Glutamatergic neuron (in vitro differentiated cells): ENCODE measurements around the gene KIF21B. TPM values are rescaled to one million over a fixed set of nuclear protein-coding genes. Genes with fewer than 3 reads are reported as not detected.

Source experiments
- DNase-seq: peaks from one replicate; pipeline ENCODE4 v3.0.0; 2022
- H3K27ac Mint-ChIP-seq: one replicate; pipeline ENCODE4 v1.8.0; 2020; ENCODE audit warnings: mild to moderate bottlenecking, mixed read lengths, inconsistent platforms; ENCODE audit not compliant: unreplicated experiment
- H3K27me3 Mint-ChIP-seq: one replicate; pipeline ENCODE4 v1.8.0; 2020; ENCODE audit warnings: mild to moderate bottlenecking, moderate library complexity, mixed read lengths, inconsistent platforms; ENCODE audit not compliant: unreplicated experiment
- H3K36me3 Mint-ChIP-seq: one replicate; pipeline ENCODE4 v1.8.0; 2020; ENCODE audit warnings: mild to moderate bottlenecking, mixed read lengths, inconsistent platforms; ENCODE audit not compliant: unreplicated experiment
- H3K4me1 Mint-ChIP-seq: one replicate; pipeline ENCODE4 v1.8.0; 2020; ENCODE audit warnings: mild to moderate bottlenecking, low read depth, mixed read lengths, inconsistent platforms; ENCODE audit not compliant: unreplicated experiment
- H3K4me3 Mint-ChIP-seq: one replicate; pipeline ENCODE4 v1.8.0; 2020; ENCODE audit warnings: mild to moderate bottlenecking, mixed read lengths, inconsistent platforms; ENCODE audit not compliant: unreplicated experiment
- H3K9me3 Mint-ChIP-seq: one replicate; pipeline ENCODE4 v1.8.0; 2020; ENCODE audit warnings: mild to moderate bottlenecking, moderate library complexity, mixed read lengths, inconsistent platforms; ENCODE audit not compliant: unreplicated experiment
- CTCF ChIP-seq: fragments of 200-600 bp; sonication (generic); IDR thresholded peaks from one replicate; pipeline ENCODE4 v1.5.0; 2021; ENCODE audit not compliant: partially characterized antibody, unreplicated experiment
- total RNA-seq: library from RNA; stranded (reverse); fragmentation: NEBNext Ultra II Directional; extraction: Animal tissue kit (Norgen Biotek cat#: 25700); gene quantifications from one replicate; pipeline ENCODE4 v1.2.1, GENCODE V29; 2021; ENCODE audit not compliant: unreplicated experiment

Gene KIF21B
- total RNA-seq, 1 donor from 2014 or later, result 51.1 TPM

- Mint-ChIP-seq H3K36me3 (peaks cover 6% of the 10 kb centered on the region), H3K27ac (no peak overlapping the region), H3K4me3 (no peak overlapping the region), H3K27me3 (no peaks in the 10 kb centered on the region), H3K4me1 (no peaks in the 10 kb centered on the region), H3K9me3 (peaks cover 4% of the 10 kb centered on the region)
- no peak for DNase-seq
- TF ChIP-seq CTCF, result no peak
Observed at GRCh38 chr1:200980452-200980772, 43.1 kb downstream of the KIF21B start.

DNA sequence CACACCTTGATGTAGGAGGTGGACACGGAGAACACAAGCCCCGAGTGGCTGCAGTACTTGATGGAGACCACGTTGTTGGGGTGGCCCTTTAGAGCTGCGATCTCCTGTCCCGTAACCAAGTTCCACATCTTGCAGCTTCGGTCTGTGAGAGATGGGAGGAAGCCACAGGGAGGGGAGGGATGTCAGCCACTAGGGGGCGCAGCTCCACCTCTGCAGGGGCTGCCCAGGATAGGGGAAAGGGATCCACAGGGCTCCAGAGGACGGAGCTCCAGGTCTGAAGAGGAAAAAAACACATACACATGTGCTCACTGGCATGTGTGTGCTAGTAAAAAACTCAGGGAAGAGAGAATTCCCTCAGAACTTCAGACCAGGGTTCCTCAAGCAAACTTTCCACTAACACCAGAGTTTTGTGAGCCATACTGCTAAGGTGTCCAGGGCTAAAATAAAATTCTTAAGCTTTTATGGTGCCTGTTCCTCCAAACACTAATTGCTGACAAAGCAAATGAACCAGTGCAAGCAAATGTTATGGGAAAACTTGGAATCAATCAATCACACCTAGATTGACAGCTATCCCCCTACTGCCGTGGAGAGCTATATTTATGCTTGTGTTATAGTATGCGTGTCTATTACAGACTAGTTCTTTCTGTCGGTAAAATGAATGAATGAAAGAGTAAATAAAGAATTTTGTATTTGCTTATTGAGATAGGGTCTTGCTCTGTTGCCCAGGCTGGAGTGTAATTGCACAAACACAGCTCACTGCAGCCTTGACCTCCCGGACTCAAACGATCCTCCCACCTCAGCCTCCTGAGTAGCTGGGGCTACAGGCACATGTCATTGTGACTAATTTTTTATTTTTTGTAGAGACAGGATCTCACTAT is 43.7 kb downstream of the KIF21B start:
- Mint-ChIP-seq H3K9me3 (peaks cover 4% of the 10 kb centered on the region), H3K36me3 (peaks cover 6% of the 10 kb centered on the region), H3K4me1 (no peaks in the 10 kb centered on the region), H3K4me3 (no peak overlapping the region), H3K27me3 (no peaks in the 10 kb centered on the region), H3K27ac (no peak overlapping the region)
- peak; percentile 73 for TF ChIP-seq CTCF
- peak; percentile 82 for DNase-seq

DNA sequence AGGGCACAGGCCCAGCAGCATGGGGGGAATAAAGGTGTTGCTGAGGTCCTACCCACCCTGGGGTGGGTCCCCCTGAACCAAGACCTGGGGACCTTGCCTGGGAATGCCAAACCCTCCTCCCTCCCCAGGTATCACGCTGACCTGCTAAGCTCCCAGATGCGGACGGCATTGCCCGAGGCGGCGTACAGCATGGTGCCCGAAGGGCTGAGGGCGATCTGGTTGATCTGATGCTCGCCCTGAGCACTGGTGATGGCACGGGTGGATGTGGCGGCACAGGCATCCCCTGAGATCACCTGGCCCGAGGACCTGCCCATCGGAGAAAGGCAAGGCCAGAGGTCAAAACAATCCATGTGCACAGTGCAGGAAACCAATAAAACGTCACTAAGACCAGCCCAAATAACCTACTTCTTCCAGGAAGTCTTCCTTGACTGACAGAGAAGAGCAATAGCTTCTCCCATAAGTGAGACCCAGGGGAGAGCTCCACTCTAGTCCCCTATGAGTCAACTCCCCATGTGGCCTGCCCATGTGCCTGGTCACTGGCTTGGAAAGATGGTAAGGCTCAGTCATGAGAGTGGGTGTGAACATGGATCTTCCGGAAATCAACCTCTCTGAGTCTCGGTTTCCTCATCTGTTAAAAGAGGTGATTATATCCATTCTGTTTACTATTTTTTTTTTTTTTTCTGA is 46.3 kb downstream of the KIF21B start:
- no peak for DNase-seq
- Mint-ChIP-seq H3K27ac (no peak overlapping the region), H3K36me3 (peaks cover 6% of the 10 kb centered on the region), H3K27me3 (no peaks in the 10 kb centered on the region), H3K4me3 (no peak overlapping the region), H3K9me3 (no peaks in the 10 kb centered on the region), H3K4me1 (no peaks in the 10 kb centered on the region)
- no peak for TF ChIP-seq CTCF

DNA sequence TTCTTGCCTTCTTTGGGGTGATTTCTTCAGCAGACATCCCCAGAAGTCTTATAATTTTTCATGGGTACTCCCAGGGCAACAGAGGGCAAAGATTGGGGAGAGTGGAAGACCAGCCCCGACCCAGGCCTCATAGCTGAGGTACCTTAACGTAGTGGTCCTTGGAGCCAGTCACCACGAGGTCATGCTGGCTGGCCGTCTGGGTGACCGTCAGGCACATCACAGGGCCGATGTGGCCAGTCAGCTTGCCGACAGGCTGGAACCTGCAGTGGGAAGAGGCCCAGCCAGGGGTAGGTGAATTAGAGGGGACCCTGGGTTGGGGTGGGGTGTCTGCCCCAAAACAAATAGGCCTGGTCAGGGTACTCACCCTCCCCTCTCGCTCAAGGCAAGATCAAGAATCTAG is 46.9 kb downstream of the KIF21B start:
- no peak overlapping the region for H3K4me3 Mint-ChIP-seq
- no peaks in the 10 kb centered on the region for H3K27me3 Mint-ChIP-seq
- no peaks in the 10 kb centered on the region for H3K4me1 Mint-ChIP-seq
- no peak for TF ChIP-seq CTCF
- peaks cover 6% of the 10 kb centered on the region for H3K36me3 Mint-ChIP-seq
- no peak for DNase-seq
- no peak overlapping the region for H3K27ac Mint-ChIP-seq
- H3K9me3 Mint-ChIP-seq, result no peaks in the 10 kb centered on the region

- TF ChIP-seq CTCF, result no peak
- peaks cover 6% of the 10 kb centered on the region for H3K36me3 Mint-ChIP-seq
- peaks cover 1% of the 10 kb centered on the region for H3K4me1 Mint-ChIP-seq
- H3K9me3 Mint-ChIP-seq, result no peaks in the 10 kb centered on the region
- peaks cover 5% of the 10 kb centered on the region for H3K27me3 Mint-ChIP-seq
- no peak overlapping the region for H3K4me3 Mint-ChIP-seq
- no peak overlapping the region for H3K27ac Mint-ChIP-seq
- DNase-seq, result no peak
Observed at GRCh38 chr1:200975458-200975857, 48.1 kb downstream of the KIF21B start.
